ENCODE results near the gene DCAF11. TPM values are rescaled to one million over a fixed set of nuclear protein-coding genes. Genes with fewer than 3 reads are reported as not detected.

Gene DCAF11
- total and polyA plus RNA-seq, 2 of the 13 experiments (the other 11 are each of a cell fraction or from before 2014, with no cell fraction given), result 150 to 257 TPM

DNA sequence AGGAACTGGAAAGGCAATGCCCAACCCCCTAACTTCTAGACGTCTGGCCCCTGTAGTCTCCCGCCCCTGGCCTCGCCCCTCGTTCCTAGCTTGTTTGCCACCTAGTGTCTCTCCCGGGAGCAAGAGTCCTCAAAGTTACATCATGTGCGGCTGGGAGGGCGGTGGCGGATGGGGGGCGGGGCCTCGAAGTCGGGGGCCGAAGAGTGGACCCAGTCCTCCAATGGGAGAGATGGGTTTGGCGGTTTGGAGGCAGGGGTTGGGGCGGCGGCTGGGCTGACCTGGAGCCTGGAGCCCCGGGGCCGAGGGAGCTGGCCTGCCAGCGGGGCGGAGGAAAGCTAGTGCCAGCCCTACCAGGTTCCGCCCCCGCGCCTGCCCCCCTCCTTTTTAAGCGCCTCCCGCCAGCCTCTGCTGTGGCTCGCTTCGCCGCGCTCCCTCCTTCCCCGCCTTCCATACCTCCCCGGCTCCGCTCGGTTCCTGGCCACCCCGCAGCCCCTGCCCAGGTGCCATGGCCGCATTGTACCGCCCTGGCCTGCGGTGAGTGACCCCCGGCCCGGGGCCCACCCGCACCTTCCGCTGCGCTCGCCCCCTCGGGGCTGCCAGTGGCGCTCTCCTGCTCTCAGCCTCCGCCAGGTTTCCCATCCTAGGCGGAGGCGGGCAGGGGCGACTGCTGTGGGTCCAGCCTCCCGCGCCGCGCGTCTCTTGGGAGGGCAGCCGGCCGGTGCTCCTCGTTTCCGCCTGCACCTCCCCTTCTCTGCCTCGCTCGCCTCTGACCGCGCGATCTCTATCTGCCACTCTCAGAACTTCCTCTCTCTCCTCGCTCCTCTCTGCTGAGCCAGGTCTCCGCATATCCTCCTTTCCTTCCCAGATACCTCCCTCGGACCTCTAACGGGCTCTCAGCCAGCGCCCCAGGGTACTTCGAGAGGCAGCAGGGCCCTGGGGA is 20.4 kb upstream of the DCAF11 start, which contains the start of gene PCK2 (continued):
- TF ChIP-seq FOXO1 (CRISPR knock-in tag; IDR thresholded peaks at IDR 0.05) (no peak; the same call in none of the 2 replicates), MIER2 (CRISPR knock-in tag; IDR thresholded peaks at IDR 0.05) (peak; percentile 87), SMAD1 (CRISPR knock-in tag; IDR thresholded peaks at IDR 0.05; ENCODE audit: borderline replicate concordance, low read depth) (peak; percentile 96), ZNF792 (CRISPR knock-in tag; IDR thresholded peaks at IDR 0.05) (peak; percentile 97), ZNF383 (CRISPR knock-in tag; IDR thresholded peaks at IDR 0.05; ENCODE audit: borderline replicate concordance) (no peak), TSC22D2 (CRISPR knock-in tag; IDR thresholded peaks at IDR 0.05; ENCODE audit: borderline replicate concordance) (peak; percentile 95), PHF5A (CRISPR knock-in tag; IDR thresholded peaks at IDR 0.05; ENCODE audit: low read depth, unreplicated experiment) (peak; percentile 93), ELF1 (CRISPR knock-in tag; IDR thresholded peaks at IDR 0.05) (no peak; the same call in none of the 2 replicates), CBX5 (CRISPR knock-in tag; IDR thresholded peaks at IDR 0.05; ENCODE audit: borderline replicate concordance) (peak; percentile 86), SKI (IDR thresholded peaks at IDR 0.05; ENCODE audit: partially characterized antibody) (peak; percentile 91), ZNF205 (CRISPR knock-in tag; IDR thresholded peaks at IDR 0.05) (peak; percentile 96), TGIF2 (CRISPR knock-in tag; IDR thresholded peaks at IDR 0.05) (no peak; the same call in 1 of the 2 replicates), YEATS2 (CRISPR knock-in tag; IDR thresholded peaks at IDR 0.05; ENCODE audit: borderline replicate concordance) (peak; percentile 87), ZNF749 (CRISPR knock-in tag; IDR thresholded peaks at IDR 0.05; ENCODE audit: borderline replicate concordance) (no peak), ZNF136 (CRISPR knock-in tag; IDR thresholded peaks at IDR 0.05; ENCODE audit: low read depth) (peak; percentile 82), ZNF256 (CRISPR knock-in tag; conservative IDR thresholded peaks at IDR 0.05) (peak; percentile 93), HES4 (CRISPR knock-in tag; IDR thresholded peaks at IDR 0.05; ENCODE audit: borderline replicate concordance) (no peak), EZH2 (conservative IDR thresholded peaks at IDR 0.05; ENCODE audit: low read depth, low read length) (no peak)
- TF ChIP-seq, protein P1, sequence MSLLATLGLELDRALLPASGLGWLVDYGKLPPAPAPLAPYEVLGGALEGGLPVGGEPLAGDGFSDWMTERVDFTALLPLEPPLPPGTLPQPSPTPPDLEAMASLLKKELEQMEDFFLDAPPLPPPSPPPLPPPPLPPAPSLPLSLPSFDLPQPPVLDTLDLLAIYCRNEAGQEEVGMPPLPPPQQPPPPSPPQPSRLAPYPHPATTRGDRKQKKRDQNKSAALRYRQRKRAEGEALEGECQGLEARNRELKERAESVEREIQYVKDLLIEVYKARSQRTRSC (CRISPR knock-in tag; IDR thresholded peaks at IDR 0.05; ENCODE audit: low read depth), result no peak; the same call in 1 of the 2 replicates
- TF ChIP-seq, protein P2, sequence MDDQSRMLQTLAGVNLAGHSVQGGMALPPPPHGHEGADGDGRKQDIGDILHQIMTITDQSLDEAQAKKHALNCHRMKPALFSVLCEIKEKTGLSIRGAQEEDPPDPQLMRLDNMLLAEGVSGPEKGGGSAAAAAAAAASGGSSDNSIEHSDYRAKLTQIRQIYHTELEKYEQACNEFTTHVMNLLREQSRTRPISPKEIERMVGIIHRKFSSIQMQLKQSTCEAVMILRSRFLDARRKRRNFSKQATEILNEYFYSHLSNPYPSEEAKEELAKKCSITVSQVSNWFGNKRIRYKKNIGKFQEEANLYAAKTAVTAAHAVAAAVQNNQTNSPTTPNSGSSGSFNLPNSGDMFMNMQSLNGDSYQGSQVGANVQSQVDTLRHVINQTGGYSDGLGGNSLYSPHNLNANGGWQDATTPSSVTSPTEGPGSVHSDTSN (CRISPR knock-in tag; IDR thresholded peaks at IDR 0.05; ENCODE audit: borderline replicate concordance), result peak; percentile 92
- TF ChIP-seq, protein P3, sequence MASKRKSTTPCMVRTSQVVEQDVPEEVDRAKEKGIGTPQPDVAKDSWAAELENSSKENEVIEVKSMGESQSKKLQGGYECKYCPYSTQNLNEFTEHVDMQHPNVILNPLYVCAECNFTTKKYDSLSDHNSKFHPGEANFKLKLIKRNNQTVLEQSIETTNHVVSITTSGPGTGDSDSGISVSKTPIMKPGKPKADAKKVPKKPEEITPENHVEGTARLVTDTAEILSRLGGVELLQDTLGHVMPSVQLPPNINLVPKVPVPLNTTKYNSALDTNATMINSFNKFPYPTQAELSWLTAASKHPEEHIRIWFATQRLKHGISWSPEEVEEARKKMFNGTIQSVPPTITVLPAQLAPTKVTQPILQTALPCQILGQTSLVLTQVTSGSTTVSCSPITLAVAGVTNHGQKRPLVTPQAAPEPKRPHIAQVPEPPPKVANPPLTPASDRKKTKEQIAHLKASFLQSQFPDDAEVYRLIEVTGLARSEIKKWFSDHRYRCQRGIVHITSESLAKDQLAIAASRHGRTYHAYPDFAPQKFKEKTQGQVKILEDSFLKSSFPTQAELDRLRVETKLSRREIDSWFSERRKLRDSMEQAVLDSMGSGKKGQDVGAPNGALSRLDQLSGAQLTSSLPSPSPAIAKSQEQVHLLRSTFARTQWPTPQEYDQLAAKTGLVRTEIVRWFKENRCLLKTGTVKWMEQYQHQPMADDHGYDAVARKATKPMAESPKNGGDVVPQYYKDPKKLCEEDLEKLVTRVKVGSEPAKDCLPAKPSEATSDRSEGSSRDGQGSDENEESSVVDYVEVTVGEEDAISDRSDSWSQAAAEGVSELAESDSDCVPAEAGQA (IDR thresholded peaks at IDR 0.05; ENCODE audit: low read depth), result peak; percentile 83
- TF ChIP-seq, protein P3 (CRISPR knock-in tag; IDR thresholded peaks at IDR 0.05; ENCODE audit: borderline replicate concordance), result peak; percentile 93; the same call in 1 of the 2 replicates
